NOMO-1 treated with DMSO at 0.1 percent for 48 hours (cell line): ENCODE results near the gene BRCC3.
A peak's percentile ranks its signal among the peaks of the same experiment; 100 is the strongest.

Experiments
- DNase-seq: peaks from one replicate; lab custom pipeline; 2025; ENCODE audit not compliant: unreplicated experiment; lab: John Stamatoyannopoulos, UW

The BRCC3 gene

DNA sequence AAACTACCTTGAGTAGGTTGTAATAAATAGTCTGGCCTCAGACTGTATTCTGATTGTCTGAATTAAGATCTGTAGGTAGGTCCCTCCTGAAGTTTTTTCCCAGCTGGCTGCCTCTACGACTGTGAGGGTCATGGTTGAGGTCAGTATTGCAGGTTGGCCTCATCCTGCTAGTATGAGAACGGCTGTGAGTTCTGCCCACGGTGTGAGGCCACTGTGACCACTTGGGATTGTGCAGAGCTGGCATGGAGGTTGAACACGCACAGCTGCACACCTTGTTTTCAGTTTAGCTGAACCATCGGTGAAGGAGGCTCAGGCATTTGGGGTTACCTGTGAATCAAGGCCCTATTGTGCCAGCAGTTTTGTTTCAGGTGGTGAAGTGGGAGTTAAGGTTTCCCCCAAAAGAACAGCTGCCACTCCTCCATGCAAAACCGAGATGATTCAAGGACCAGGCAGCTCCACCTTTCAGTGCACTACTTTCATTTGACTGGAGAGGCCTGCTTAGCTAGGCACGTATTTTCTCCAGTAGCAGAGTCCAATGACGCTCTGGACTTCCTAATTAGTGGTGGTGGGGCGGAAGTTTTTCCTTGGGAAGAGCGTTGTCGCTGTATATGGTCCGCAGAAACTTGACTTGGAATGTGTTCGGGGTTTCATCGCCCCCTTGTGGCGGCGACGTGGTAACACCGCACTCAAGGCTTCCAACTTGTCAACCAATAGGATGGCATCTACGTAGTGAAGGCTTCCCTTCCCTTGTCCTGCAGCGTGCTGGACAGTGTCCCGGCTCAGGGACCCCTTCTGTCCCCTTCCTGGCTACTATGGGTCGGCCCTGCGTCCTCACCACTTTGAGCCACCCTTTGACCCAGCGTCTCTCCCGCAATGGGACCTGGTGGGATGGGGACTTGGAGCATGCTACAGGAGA, 14.2 kb upstream of the BRCC3 start:
- peak; percentile 17 for DNase-seq

GRCh38 chrX:155061760-155062159, 9.5 kb upstream of the BRCC3 start:
- no peak for DNase-seq

DNA sequence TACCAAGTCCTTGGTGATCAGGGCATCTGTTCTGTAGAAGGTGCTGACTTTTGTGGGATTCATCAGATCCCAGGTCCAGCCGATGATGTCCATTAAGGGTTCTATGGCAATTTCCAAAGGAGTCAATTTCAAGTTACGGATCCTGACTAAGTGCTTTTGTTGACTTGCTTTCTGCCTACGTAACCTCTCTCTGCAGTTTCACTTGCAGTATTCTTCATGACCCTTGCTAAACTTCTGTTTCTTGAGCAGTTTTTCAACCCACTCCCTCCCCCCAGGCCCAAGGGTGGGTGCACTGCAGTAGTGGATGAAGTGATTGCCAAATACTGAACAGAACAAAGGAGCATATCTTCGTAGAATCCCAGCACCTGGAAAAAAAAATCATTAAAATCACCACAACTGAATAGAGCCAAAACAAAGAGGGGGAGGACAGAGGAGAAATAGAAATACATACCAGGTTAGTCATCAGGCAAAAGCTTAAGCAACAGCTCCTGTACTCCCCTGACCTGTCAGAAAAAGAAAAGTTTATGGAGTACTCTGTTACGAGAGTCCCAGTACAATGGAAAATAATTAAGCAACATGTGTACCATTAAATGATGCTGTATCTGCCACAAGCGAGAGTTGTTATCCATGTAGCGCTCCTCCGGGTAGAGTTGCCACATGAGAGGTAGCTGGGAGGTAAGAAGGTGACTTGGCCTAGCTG, 6.1 kb upstream of the BRCC3 start:
- DNase-seq: no peak

GRCh38 chrX:155068165-155068564, 3.1 kb upstream of the BRCC3 start:
- DNase-seq: no peak

GRCh38 chrX:155069414-155069813, 1.9 kb upstream of the BRCC3 start:
- no peak for DNase-seq

- DNase-seq: no peak
Measured at GRCh38 chrX:155070038-155070437, 1.3 kb upstream of the BRCC3 start.

DNA sequence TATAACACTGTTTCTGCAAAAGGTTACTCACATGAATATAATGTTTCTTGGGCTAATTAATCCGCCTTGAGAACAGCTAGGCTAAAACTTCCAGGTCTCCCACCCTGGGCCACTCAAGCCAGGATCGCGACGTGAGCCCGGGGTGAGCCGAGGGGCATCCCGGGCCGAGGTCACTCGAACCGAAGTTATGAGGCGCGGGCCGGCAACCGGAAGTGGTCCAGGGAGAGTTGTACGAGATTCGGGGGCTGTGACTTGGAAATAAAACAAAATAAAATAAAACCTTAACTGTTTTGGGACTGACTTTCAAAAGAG, 689 bp upstream of the BRCC3 start:
- DNase-seq: no peak

GRCh38 chrX:155071694-155072280, 479 bp downstream of the BRCC3 start:
- DNase-seq: no peak

DNA sequence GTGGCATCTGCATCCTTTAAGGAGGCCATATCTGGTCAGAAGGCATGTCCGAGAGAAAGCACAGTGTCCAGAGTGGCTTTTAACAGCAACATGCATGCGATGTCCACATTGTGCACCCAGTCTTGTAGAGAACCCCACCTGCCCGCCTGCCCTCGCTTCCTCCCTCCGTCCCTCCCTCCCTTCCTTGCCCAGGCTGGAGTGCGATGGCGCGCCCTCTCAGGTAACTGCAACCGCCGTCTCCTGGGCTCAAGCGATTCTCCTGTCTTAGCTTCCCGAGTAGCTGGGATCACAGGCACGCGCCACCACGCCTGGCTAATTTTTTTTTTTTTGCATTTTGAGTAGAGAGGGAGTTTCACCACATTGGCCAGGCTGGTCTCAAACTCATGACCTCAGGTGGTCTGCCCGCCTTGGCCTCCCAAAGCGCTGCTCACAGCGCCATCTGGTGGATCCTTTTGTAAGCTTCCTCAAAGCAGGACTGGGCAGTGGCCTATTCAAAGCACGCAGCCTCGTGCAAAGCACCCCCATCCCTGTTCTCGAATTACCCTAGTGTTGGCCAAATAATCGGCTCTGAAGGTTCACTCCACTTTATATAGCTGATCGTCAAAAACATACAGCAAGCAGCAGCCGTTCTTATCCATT, 15.0 kb downstream of the BRCC3 start:
- no peak for DNase-seq

DNA sequence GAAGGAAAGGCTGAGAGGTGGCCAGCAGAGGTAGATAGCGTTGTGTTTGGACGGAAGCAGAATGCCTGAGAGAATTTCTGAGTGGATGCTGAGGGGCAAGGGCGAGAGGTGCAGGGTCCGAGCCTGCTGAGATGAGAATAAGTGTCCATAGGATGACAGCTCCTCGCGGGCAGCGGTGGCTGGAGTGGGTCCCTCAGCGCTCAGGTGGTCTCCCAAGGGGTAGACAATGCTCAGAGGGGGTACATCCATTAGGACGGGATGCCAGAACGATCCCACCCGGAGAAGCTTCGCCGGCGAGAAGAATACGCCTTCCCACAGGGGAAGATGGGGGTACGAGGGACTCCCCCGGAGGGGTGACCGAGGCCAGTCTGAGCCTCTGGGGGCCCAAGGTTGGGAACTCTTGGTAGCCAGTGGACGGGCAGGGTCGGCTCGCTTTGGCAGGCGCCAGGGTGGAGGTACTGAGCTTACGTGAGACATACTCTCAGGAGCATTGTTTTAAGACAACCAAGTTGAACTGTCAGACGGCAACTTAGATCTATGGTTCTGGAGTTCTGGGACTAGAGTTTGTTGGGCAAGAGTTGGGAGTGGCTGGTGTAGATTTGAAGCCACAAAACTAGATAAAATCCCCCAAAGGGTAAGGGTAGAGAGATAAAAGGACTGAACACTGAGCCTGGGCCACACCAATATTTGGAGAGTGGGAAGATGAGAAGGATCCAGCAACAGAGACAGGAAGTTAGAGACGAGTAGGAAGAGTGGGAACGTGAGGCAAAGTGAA, 15.8 kb downstream of the BRCC3 start:
- DNase-seq: no peak

GRCh38 chrX:155094468-155095061, 23.3 kb downstream of the BRCC3 start:
- peak; percentile 14 for DNase-seq

DNA sequence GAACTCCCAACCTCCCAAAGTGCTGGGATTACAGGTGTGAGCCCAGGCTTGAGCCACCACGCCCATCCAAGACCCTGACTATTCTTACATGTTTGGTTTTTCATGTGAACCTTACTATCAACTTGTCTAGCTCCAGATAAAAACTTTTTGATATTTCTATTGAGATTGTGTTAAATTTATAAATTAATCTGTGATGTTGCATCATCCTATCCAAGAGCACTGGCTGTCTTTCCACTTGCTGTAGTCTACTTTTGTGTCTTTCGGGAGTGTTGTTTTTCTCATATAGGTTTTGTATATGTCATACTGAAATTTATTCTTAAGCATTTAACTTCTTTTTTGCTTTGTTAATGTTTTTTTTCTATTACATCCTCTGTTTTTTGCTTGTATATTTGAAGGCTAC, 34.6 kb downstream of the BRCC3 start:
- no peak for DNase-seq

DNA sequence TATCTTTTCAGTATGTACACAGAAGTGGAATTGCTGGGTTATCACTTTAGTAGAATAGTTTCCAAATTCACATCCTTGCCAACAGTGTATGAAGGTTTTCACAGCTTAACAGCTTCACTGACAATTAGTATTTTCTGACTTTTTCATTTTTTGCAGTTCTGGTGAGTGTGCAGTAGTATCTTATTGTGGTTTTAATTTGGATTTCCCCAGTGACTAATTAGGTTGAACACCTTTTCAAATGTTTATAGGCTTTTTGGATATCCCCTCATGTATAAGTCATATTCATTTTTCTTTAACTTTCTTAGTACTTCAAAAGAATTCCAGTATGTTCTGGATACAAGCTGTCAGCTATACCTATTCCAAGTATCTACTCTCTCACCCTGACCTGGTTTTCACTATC, 37.1 kb downstream of the BRCC3 start:
- no peak for DNase-seq

DNA sequence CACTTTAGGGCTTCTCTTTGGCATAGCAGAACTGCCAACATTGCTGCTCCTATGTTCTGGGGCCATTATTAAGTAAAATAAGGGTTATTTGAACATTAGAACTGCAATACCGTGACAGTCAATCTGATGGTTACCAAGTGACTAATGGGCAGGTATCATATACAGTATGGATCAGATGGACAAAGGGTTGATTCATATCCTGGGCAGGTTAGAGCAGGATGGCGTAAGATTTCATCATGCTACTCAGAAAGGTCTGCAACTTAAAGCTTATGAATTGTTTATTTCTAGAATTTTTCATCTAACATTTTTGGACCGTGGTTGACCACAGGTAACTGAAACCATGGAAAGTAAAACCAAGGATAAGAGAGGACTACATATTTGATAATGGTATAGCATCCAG, 40.9 kb downstream of the BRCC3 start:
- no peak for DNase-seq

- DNase-seq: no peak
Measured at GRCh38 chrX:155113097-155113496, 41.8 kb downstream of the BRCC3 start.

- no peak for DNase-seq
Measured at GRCh38 chrX:155115174-155115819, 44.0 kb downstream of the BRCC3 start.

GRCh38 chrX:155127465-155127864, 56.2 kb downstream of the BRCC3 start:
- no peak for DNase-seq

DNA sequence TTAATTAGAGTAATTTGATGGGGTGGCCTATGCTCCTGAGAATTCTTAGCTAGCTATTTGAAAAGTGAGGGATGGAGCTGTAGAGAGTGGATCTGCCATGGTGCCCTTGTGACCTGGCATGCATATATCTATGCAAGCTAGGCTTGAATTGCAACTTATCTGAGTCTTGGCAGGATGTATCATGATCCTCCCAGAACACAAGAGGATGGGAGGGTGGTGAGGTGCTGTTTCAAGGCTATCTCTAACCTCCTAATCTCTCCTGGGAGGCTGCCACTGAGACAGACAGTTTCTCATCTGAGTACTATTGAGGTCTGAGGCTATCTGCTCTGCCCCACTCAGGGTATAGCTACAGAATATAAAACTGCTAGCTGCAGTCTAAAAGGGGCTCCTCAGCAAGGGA, 56.6 kb downstream of the BRCC3 start:
- DNase-seq: no peak

DNA sequence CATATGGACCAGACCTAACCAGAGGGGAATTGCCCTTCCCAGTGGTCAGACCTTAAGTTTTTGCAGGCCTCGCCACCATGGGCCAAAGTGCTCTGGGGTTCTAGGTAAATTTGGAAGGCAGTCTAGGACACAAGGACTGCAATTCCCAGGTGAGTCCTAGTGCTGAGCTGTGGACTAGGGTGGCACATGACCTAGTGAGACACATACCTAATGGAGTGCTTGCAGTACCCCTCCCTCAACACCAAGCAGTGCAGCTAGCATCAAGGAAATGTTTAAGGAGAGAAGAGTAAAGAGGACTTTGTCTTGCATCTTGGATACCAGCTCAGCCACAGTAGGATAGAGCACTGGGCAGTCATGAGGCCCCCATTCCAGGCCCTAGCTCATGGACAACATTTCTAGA, 60.8 kb downstream of the BRCC3 start:
- DNase-seq: no peak

DNA sequence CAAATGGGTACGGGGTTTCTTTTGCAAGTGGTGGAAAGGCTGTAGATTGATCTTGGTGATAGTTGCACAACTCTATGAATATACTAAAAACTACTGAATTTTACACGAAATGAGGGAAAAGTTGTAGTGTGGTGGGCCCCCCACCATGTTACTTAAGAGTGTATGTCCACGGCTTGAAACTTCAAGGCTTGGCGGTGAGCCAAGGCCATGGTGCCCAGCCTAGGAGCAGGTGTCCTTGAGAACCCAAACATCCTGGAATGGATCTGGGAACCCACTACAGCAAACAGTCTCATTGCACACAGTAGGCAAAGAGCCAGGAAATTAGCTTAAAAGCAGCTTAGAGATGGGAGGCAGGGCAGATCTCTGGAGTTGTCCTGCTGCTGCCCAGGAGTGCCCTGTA, 62.9 kb downstream of the BRCC3 start:
- DNase-seq: no peak
